OCI-LY1 (cell line): ENCODE measurements around the gene ETV6.

ENCODE experiments used
- H2AFZ ChIP-seq: fragments of 200-600 bp; sonication (generic), shearing (Covaris generic); 2 replicates; pipeline ENCODE4 v1.6.0; 2014; ENCODE audit warnings: antibody characterized with exemption, mild to moderate bottlenecking, low read length
- H3F3A ChIP-seq: fragments of 200-600 bp; sonication (generic), shearing (Covaris generic); 2 replicates; pipeline ENCODE4 v1.6.0; 2014; ENCODE audit warnings: mild to moderate bottlenecking, antibody characterized with exemption, low read length, moderate library complexity; ENCODE audit not compliant: insufficient read depth
- H3K27ac ChIP-seq: fragments of 200-600 bp; sonication (generic); 2 replicates; pipeline ENCODE4 v1.5.1; 2014; ENCODE audit warnings: low read length, mixed run types, mild to moderate bottlenecking, low read depth; ENCODE audit not compliant: poor library complexity, severe bottlenecking
- H3K27me3 ChIP-seq: fragments of 200-600 bp; sonication (generic); 2 replicates; pipeline ENCODE4 v1.6.0; 2014; ENCODE audit warnings: antibody characterized with exemption, mild to moderate bottlenecking, low read length, moderate library complexity; ENCODE audit not compliant: insufficient read depth
- H3K36me3 ChIP-seq: fragments of 200-600 bp; sonication (generic); 2 replicates; pipeline ENCODE4 v1.6.1; 2014; ENCODE audit warnings: mild to moderate bottlenecking, antibody characterized with exemption, low read length, moderate library complexity, mixed read lengths; ENCODE audit not compliant: insufficient read depth
- H3K4me1 ChIP-seq: fragments of 200-600 bp; sonication (generic); 2 replicates; pipeline ENCODE4 v1.5.1; 2014; ENCODE audit warnings: mild to moderate bottlenecking, low read length, moderate library complexity; ENCODE audit not compliant: insufficient read depth, severe bottlenecking
- H3K4me2 ChIP-seq: fragments of 200-600 bp; sonication (generic), shearing (Covaris generic); 2 replicates; pipeline ENCODE4 v1.6.1; 2014; ENCODE audit warnings: low read length
- H3K4me3 ChIP-seq: fragments of 200-600 bp; sonication (generic); 2 replicates; pipeline ENCODE4 v1.5.1; 2014; ENCODE audit warnings: low read length, low read depth, mild to moderate bottlenecking, mixed read lengths; ENCODE audit not compliant: poor library complexity, severe bottlenecking
- H3K79me2 ChIP-seq: fragments of 200-600 bp; shearing (Covaris generic); 2 replicates; pipeline ENCODE4 v1.6.1; 2016; ENCODE audit warnings: mixed run types, low read length, mixed read lengths; ENCODE audit not compliant: insufficient read depth
- H3K9ac ChIP-seq: fragments of 200-600 bp; sonication (generic), shearing (Covaris generic); 2 replicates; pipeline ENCODE4 v1.6.1; 2014; ENCODE audit warnings: mild to moderate bottlenecking, low read length, mixed read lengths
- H3K9me2 ChIP-seq: fragments of 200-600 bp; sonication (generic), shearing (Covaris generic); 2 replicates; pipeline ENCODE4 v1.6.1; 2014; ENCODE audit warnings: low read depth, mild to moderate bottlenecking, low read length, mixed read lengths
- H3K9me3 ChIP-seq: fragments of 200-600 bp; shearing (Covaris generic); 2 replicates; pipeline ENCODE4 v1.6.1; 2014; ENCODE audit warnings: low read length, mixed read lengths
- H4K20me1 ChIP-seq: fragments of 200-600 bp; sonication (generic), shearing (Covaris generic); 2 replicates; pipeline ENCODE4 v1.6.0; 2016; ENCODE audit warnings: mild to moderate bottlenecking, low read length; ENCODE audit not compliant: insufficient read depth
- CTCF ChIP-seq: fragments of 200-600 bp; sonication (generic), shearing (Covaris generic); IDR thresholded peaks from 2 replicates; pipeline ENCODE4 v1.5.1; 2017; ENCODE audit warnings: mild to moderate bottlenecking, antibody characterized with exemption, low read length, moderate library complexity, mixed read lengths
- EZH2 ChIP-seq: fragments of 200-600 bp; sonication (generic), shearing (Covaris generic); IDR thresholded peaks from 2 replicates; pipeline ENCODE4 v1.8.0; 2017; ENCODE audit warnings: borderline replicate concordance, mixed run types, mild to moderate bottlenecking, antibody characterized with exemption, low read length, moderate library complexity, mixed read lengths

Gene ETV6

GRCh38 chr12:11710431-11710830 is 61.0 kb downstream of the ETV6 start:
- no peak overlapping the region for H3K9ac ChIP-seq
- H3K79me2 ChIP-seq = no peaks in the 10 kb centered on the region
- TF ChIP-seq CTCF (no peak), EZH2 (no peak)
- no peaks in the 10 kb centered on the region for H4K20me1 ChIP-seq
- H3K4me2 ChIP-seq = no peak overlapping the region
- no peaks in the 10 kb centered on the region for H3K9me2 ChIP-seq
- H3K36me3 ChIP-seq = no peaks in the 10 kb centered on the region
- no peak overlapping the region for H2AFZ ChIP-seq
- H3K4me3 ChIP-seq = no peak overlapping the region
- H3K27ac ChIP-seq = no peak overlapping the region
- peaks cover 4% of the 10 kb centered on the region for H3K4me1 ChIP-seq
- H3K9me3 ChIP-seq = no peaks in the 10 kb centered on the region
- H3F3A ChIP-seq = no peaks in the 10 kb centered on the region
- no peaks in the 10 kb centered on the region for H3K27me3 ChIP-seq

GRCh38 chr12:11710906-11711305 is 61.4 kb downstream of the ETV6 start:
- Histone ChIP-seq H3K27ac (no peak overlapping the region), H3K4me3 (no peak overlapping the region), H3K27me3 (no peaks in the 10 kb centered on the region), H2AFZ (no peak overlapping the region), H4K20me1 (no peaks in the 10 kb centered on the region), H3K9me3 (no peaks in the 10 kb centered on the region), H3K9me2 (no peaks in the 10 kb centered on the region), H3K4me1 (peaks cover 4% of the 10 kb centered on the region), H3K4me2 (no peak overlapping the region), H3K79me2 (no peaks in the 10 kb centered on the region), H3F3A (no peaks in the 10 kb centered on the region), H3K9ac (no peak overlapping the region), H3K36me3 (no peaks in the 10 kb centered on the region)
- TF ChIP-seq EZH2 (no peak), CTCF (no peak)

- TF ChIP-seq EZH2 (no peak), CTCF (no peak)
- H4K20me1 ChIP-seq = no peaks in the 10 kb centered on the region
- H3K79me2 ChIP-seq = no peaks in the 10 kb centered on the region
- H3K4me2 ChIP-seq = no peak overlapping the region
- H3F3A ChIP-seq = no peaks in the 10 kb centered on the region
- no peaks in the 10 kb centered on the region for H3K9me3 ChIP-seq
- H3K9me2 ChIP-seq = no peaks in the 10 kb centered on the region
- no peak overlapping the region for H3K9ac ChIP-seq
- H3K4me3 ChIP-seq = no peak overlapping the region
- no peaks in the 10 kb centered on the region for H3K36me3 ChIP-seq
- no peaks in the 10 kb centered on the region for H3K27me3 ChIP-seq
- H3K4me1 ChIP-seq = peaks cover 4% of the 10 kb centered on the region
- no peak overlapping the region for H2AFZ ChIP-seq
- H3K27ac ChIP-seq = no peak overlapping the region
Measured at GRCh38 chr12:11711651-11712327, 62.3 kb downstream of the ETV6 start.
